Activated CD8-positive, alpha-beta T cell treated with anti-CD3 and anti-CD28 coated beads for 36 hours (primary cell): ENCODE measurements around the gene ITCH. TPM values are rescaled to one million over a fixed set of nuclear protein-coding genes. Genes with fewer than 3 reads are reported as not detected.

ENCODE experiments used
- ATAC-seq: fragments of 200-7000 bp; cut with Tn5 transposase; one replicate; pipeline ENCODE4 v1.10.0; 2021; ENCODE audit warnings: mild to moderate bottlenecking, moderate library complexity
- CTCF ChIA-PET: fragments of 350-600 bp; sonication (Branson Sonifier 250); formaldehyde crosslinking; loops from one replicate; lab custom pipeline; 2021; ENCODE audit warnings: antibody characterized with exemption; lab: Charles Lee
- POLR2A ChIA-PET: fragments of 350-600 bp; sonication (Branson Sonifier 250); formaldehyde crosslinking; loops from one replicate; lab custom pipeline; 2021; ENCODE audit warnings: antibody characterized with exemption; lab: Charles Lee
- DNase-seq: peaks from one replicate; pipeline ENCODE4 v3.0.0-alpha.2; 2020
- H3K27ac Mint-ChIP-seq: one replicate; pipeline ENCODE4 v1.8.0; 2021; ENCODE audit warnings: mild to moderate bottlenecking, mixed read lengths
- H3K27me3 Mint-ChIP-seq: one replicate; pipeline ENCODE4 v1.8.0; 2021; ENCODE audit warnings: mixed read lengths
- H3K36me3 Mint-ChIP-seq: one replicate; pipeline ENCODE4 v1.8.0; 2021; ENCODE audit warnings: low read depth, mixed read lengths
- H3K4me1 Mint-ChIP-seq: one replicate; pipeline ENCODE4 v1.8.0; 2021; ENCODE audit warnings: low read depth, mixed read lengths
- H3K4me3 Mint-ChIP-seq: one replicate; pipeline ENCODE4 v1.8.0; 2021; ENCODE audit warnings: mild to moderate bottlenecking, moderate library complexity, mixed read lengths
- H3K9me3 Mint-ChIP-seq: one replicate; pipeline ENCODE4 v1.8.0; 2021; ENCODE audit warnings: mixed read lengths
- intact Hi-C: fragments of 100-400 bp; cut with micrococcal nuclease; formaldehyde crosslinking; loops from one replicate; pipeline ENCODE4 v1.10.0; 2022
- total RNA-seq, 2 experiments: library from RNA; stranded (reverse); gene quantifications; one replicate each; pipeline ENCODE4 v1.2.3, GENCODE V29; 2021
- TF ChIP-seq, protein P1 (sequence below): fragments of 200-600 bp; IDR thresholded peaks from one replicate; pipeline ENCODE4 v1.8.0; 2022; ENCODE audit warnings: antibody characterized with exemption, mild to moderate bottlenecking

Gene ITCH
- total RNA-seq, 2 experiments from 2014 or later = 46.0 to 51.8 TPM

- TF ChIP-seq, protein P1, sequence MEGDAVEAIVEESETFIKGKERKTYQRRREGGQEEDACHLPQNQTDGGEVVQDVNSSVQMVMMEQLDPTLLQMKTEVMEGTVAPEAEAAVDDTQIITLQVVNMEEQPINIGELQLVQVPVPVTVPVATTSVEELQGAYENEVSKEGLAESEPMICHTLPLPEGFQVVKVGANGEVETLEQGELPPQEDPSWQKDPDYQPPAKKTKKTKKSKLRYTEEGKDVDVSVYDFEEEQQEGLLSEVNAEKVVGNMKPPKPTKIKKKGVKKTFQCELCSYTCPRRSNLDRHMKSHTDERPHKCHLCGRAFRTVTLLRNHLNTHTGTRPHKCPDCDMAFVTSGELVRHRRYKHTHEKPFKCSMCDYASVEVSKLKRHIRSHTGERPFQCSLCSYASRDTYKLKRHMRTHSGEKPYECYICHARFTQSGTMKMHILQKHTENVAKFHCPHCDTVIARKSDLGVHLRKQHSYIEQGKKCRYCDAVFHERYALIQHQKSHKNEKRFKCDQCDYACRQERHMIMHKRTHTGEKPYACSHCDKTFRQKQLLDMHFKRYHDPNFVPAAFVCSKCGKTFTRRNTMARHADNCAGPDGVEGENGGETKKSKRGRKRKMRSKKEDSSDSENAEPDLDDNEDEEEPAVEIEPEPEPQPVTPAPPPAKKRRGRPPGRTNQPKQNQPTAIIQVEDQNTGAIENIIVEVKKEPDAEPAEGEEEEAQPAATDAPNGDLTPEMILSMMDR = no peak
- H3K9me3 Mint-ChIP-seq = peaks cover 3% of the 10 kb centered on the region
- H3K4me3 Mint-ChIP-seq = no peak overlapping the region
- ChIA-PET CTCF (no interaction called here), POLR2A (interaction anchor here (0.6 kb wide), 1 partner anchor 307 kb away, joined by 4 read pairs; no protein-coding TSS in a partner anchor)
- DNase-seq = no peak
- intact Hi-C loops = no loop called here
- H3K27me3 Mint-ChIP-seq = no peaks in the 10 kb centered on the region
- H3K4me1 Mint-ChIP-seq = peaks cover 53% of the 10 kb centered on the region
- peaks cover 56% of the 10 kb centered on the region for H3K36me3 Mint-ChIP-seq
- H3K27ac Mint-ChIP-seq = no peak overlapping the region
- ATAC-seq = no peak
These were observed 7.0 kb downstream of the ITCH start for GRCh38 chr20:34370062-34370461.

DNA sequence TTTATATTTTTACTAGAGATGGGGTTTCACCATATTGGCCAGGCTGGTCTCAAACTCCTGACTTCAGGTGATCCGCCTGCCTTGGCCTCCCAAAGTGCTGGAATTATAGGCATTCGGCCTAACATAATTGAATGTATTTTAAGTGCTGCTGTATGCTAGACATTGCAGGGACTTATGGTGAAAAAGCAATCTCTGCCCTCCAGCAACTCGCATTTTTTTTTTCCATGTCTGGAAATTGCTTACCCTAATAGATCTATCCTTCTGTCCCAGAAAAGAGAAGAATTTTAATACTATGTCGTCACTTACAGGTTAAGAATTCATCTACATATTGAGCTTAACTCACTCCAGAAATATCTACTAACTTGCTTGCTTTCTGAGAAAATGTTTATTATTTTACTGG is 10.4 kb downstream of the ITCH start:
- no peak for DNase-seq
- Mint-ChIP-seq H3K36me3 (peaks cover 41% of the 10 kb centered on the region), H3K27me3 (no peaks in the 10 kb centered on the region), H3K9me3 (no peaks in the 10 kb centered on the region), H3K4me1 (peaks cover 41% of the 10 kb centered on the region), H3K4me3 (no peak overlapping the region), H3K27ac (no peak overlapping the region)
- ChIA-PET POLR2A (no interaction called here), CTCF (interaction anchor here (1.0 kb wide), 1 partner anchor 11 kb away, joined by 3 read pairs; the partner anchor contains the start of gene ITCH)
- TF ChIP-seq, protein P1 = no peak
- no peak for ATAC-seq
- intact Hi-C loops = no loop called here

DNA sequence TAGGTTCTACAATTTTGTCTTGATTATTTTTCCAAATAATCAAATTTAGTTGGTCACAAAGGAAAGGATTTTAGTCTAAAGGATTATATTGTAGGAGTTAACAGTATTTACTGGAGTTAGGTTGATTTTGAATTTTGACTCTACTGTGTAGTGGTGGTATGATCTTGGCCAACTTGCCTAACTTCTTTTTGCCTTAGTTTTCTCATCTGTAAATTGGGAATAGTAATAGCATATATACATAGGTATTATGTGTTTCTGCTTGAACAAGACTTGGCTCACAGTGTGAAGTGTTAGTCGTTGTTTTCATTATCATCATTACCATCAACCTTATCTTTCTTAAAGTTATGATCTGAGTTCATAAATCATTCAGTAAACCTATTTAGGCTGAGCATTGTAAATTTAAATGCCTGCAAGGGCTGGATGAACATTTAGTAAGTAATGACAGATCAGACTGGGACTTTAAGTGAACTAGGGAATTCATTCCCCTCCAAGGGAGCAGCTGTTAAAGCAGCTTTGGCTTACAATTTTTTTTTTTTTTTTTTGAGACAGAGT is 11.2 kb downstream of the ITCH start:
- TF ChIP-seq, protein P1 = no peak
- intact Hi-C loops = no loop called here
- Mint-ChIP-seq H3K4me1 (peaks cover 34% of the 10 kb centered on the region), H3K27ac (no peak overlapping the region), H3K27me3 (no peaks in the 10 kb centered on the region), H3K4me3 (no peak overlapping the region), H3K36me3 (peaks cover 36% of the 10 kb centered on the region), H3K9me3 (no peaks in the 10 kb centered on the region)
- DNase-seq (no peak), ATAC-seq (no peak)
- ChIA-PET CTCF (interaction anchor here (1.0 kb wide), 1 partner anchor 11 kb away, joined by 3 read pairs; the partner anchor contains the start of gene ITCH), POLR2A (interaction anchor here (0.8 to 1.1 kb wide), 2 partner anchors 8 to 11 kb away, joined by 3 read pairs; no protein-coding TSS in a partner anchor)

DNA sequence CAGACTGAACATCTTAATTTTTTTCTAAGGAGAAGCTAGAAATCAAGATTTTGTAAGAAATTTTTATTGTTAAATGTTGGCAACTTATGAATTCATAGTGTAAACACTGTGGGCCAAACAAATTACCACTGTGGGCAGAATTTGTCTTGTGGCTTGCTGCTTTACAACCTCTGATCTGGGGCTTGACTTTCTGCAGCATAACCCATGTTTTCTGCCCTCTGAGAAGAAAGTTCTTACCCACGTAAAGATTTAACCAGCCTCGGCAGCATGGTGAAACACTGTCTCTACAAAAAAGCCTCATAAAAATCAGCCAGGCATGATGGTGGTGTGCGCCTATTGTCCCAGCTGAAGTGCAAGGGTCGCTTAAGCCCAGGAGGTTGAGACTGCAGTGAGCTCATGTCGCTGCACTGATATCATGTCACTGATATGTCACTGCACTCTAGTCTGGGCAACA is 12.9 kb downstream of the ITCH start:
- no peaks in the 10 kb centered on the region for H3K27me3 Mint-ChIP-seq
- H3K9me3 Mint-ChIP-seq = no peaks in the 10 kb centered on the region
- no peak overlapping the region for H3K4me3 Mint-ChIP-seq
- TF ChIP-seq, protein P1 = no peak
- DNase-seq (no peak), ATAC-seq (no peak)
- ChIA-PET POLR2A (interaction anchor here (1.0 to 1.4 kb wide), 2 partner anchors 9 to 12 kb away, joined by 3 to 4 read pairs; no protein-coding TSS in a partner anchor), CTCF (interaction anchor here (1.4 to 1.9 kb wide), 2 partner anchors 62 to 63 kb away, joined by 4 to 11 read pairs; no protein-coding TSS in a partner anchor)
- intact Hi-C loops = no loop called here
- H3K4me1 Mint-ChIP-seq = peaks cover 21% of the 10 kb centered on the region
- H3K27ac Mint-ChIP-seq = no peak overlapping the region
- H3K36me3 Mint-ChIP-seq = peaks cover 24% of the 10 kb centered on the region
